HepG2 (cell line): ENCODE data around the gene TTC5. TPM values are rescaled to one million over a fixed set of nuclear protein-coding genes. Genes with fewer than 3 reads are reported as not detected.
A peak's percentile ranks its signal among the peaks of the same experiment; 100 is the strongest.

Source experiments
- CREM ChIP-seq, 2 experiments: sonication (generic) in 1 of 2; formaldehyde crosslinking in 1 of 2; IDR thresholded peaks; 2 replicates each; pipeline versions ENCODE4 v1.4.0 to v1.6.1; 2016 to 2020; ENCODE audit warnings: antibody characterized with exemption in 1 of 2, mild to moderate bottlenecking in 1 of 2, missing genetic modification reagents in 1 of 2
- EEA1 ChIP-seq: sonication (generic); formaldehyde crosslinking; IDR thresholded peaks from 2 replicates; pipeline ENCODE4 v1.5.1; 2020; ENCODE audit warnings: mild to moderate bottlenecking, missing genetic modification reagents, borderline replicate concordance
- GTF2F1 ChIP-seq: fragments of 150-350 bp; IDR thresholded peaks from 2 replicates; pipeline ENCODE4 v1.6.1; 2014; ENCODE audit warnings: low read length
- SAFB2 ChIP-seq: sonication (generic); formaldehyde crosslinking; IDR thresholded peaks from 2 replicates; pipeline ENCODE4 v1.5.1; 2020; ENCODE audit warnings: missing genetic modification reagents, low read depth, mild to moderate bottlenecking, borderline replicate concordance
- SIX4 ChIP-seq: sonication (generic); formaldehyde crosslinking; IDR thresholded peaks from 2 replicates; pipeline ENCODE4 v1.4.0; 2020; ENCODE audit warnings: missing genetic modification reagents
- SMC3 ChIP-seq: IDR thresholded peaks from 2 replicates; pipeline ENCODE4 v1.6.1; 2011; ENCODE audit warnings: low read length, improper control_type of control experiment
- SNAI1 ChIP-seq: sonication (generic); formaldehyde crosslinking; IDR thresholded peaks from 2 replicates; pipeline ENCODE4 v1.5.0; 2020; ENCODE audit warnings: mild to moderate bottlenecking, missing genetic modification reagents, borderline replicate concordance
- SOX6 ChIP-seq, 2 experiments: fragments of 450-650 bp in 1 of 2; sonication (generic) in 1 of 2; formaldehyde crosslinking in 1 of 2; IDR thresholded peaks; 2 replicates each; pipeline versions ENCODE4 v1.4.0 to v1.6.1; 2017 to 2020; ENCODE audit warnings: antibody characterized with exemption in 1 of 2, mild to moderate bottlenecking in 1 of 2, missing genetic modification reagents in 1 of 2
- ZFP41 ChIP-seq: sonication (generic); formaldehyde crosslinking; IDR thresholded peaks from 2 replicates; pipeline ENCODE4 v1.4.0; 2020; ENCODE audit warnings: mild to moderate bottlenecking, missing genetic modification reagents, borderline replicate concordance
- ZFX ChIP-seq: sonication (generic); formaldehyde crosslinking; IDR thresholded peaks from 2 replicates; pipeline ENCODE4 v1.4.0; 2020; ENCODE audit warnings: mild to moderate bottlenecking, low read depth, missing genetic modification reagents, moderate library complexity
- ZNF20 ChIP-seq: sonication (generic); formaldehyde crosslinking; IDR thresholded peaks from 2 replicates; pipeline ENCODE4 v1.4.0; 2020; ENCODE audit warnings: mild to moderate bottlenecking, moderate library complexity, missing genetic modification reagents
- polyA plus RNA-seq, 8 experiments: library from polyadenylated mRNA; depleted of rRNA in 3 of 8; stranded (reverse) in 7 of 8; unstranded in 1 of 8; fragments of >200 nt; fragmentation: Illumina TruSeq in 4 of 8; extraction: Trizol in 4 of 8; gene quantifications; 2 replicates each; pipeline versions ENCODE4 v1.2.1 to v1.2.3, GENCODE V29; 2011 to 2016; ENCODE audit warnings: low read depth in 4 of 8, missing spikeins in 1 of 8, mixed read lengths in 1 of 8; ENCODE audit not compliant: insufficient read depth in 1 of 8
- total RNA-seq, 5 experiments: library from RNA; depleted of rRNA; stranded (reverse); fragments of >200 nt; fragmentation: Illumina TruSeq; extraction: Trizol; gene quantifications; 2 replicates each; pipeline ENCODE4 v1.2.3, GENCODE V29; 2016; ENCODE audit warnings: low read depth in 1 of 5
- TF ChIP-seq, protein P1 (sequence below): sonication (generic); formaldehyde crosslinking; IDR thresholded peaks from 2 replicates; pipeline ENCODE4 v1.4.0; 2020; ENCODE audit warnings: missing genetic modification reagents, borderline replicate concordance
- TF ChIP-seq, protein P2 (sequence below): sonication (generic); formaldehyde crosslinking; IDR thresholded peaks from 2 replicates; pipeline ENCODE4 v1.5.0; 2020; ENCODE audit warnings: missing genetic modification reagents
- TF ChIP-seq, protein P3 (sequence below): sonication (generic); formaldehyde crosslinking; IDR thresholded peaks from 2 replicates; pipeline ENCODE4 v1.5.1; 2020; ENCODE audit warnings: mild to moderate bottlenecking, missing genetic modification reagents, moderate library complexity

The TTC5 gene
- total and polyA plus RNA-seq, 2 of the 13 experiments (the other 11 are each of a cell fraction or from before 2014, with no cell fraction given), result 8.7 to 28.5 TPM

DNA sequence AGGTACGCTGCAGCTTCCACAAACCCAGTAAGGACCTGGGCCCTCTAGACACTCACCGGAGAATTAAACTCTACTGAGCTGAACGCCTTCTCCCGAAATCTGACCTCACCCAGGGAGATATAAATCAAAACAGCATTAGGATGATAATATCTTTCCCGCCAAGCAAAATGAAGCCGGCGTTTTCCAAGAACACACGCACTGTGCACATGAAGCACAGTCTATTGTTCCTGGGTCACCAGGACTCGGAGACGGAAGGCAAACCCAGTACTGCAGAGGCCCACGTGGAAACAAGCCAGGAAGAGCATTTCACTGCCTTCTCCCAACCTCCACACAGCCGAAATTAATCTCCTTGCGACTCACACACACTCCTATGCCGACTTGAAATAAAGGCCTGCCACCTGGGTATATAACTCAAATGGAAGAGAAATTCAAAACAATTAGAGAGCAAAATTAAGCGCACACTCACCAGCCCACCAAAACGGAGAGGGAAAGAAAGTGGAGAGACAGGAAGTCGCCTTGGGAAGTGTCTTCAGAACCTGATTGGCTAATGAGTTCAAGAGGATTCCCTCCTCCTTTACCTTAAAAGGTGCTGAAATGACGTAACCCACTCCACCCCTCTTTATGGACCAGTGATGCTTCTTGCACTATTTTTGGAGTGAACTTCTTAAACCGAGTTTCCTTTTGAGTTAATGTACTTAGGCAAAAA, 27.2 kb upstream of the TTC5 start, which contains the start of gene CCNB1IP1 (continued):
- TF ChIP-seq, protein P1, sequence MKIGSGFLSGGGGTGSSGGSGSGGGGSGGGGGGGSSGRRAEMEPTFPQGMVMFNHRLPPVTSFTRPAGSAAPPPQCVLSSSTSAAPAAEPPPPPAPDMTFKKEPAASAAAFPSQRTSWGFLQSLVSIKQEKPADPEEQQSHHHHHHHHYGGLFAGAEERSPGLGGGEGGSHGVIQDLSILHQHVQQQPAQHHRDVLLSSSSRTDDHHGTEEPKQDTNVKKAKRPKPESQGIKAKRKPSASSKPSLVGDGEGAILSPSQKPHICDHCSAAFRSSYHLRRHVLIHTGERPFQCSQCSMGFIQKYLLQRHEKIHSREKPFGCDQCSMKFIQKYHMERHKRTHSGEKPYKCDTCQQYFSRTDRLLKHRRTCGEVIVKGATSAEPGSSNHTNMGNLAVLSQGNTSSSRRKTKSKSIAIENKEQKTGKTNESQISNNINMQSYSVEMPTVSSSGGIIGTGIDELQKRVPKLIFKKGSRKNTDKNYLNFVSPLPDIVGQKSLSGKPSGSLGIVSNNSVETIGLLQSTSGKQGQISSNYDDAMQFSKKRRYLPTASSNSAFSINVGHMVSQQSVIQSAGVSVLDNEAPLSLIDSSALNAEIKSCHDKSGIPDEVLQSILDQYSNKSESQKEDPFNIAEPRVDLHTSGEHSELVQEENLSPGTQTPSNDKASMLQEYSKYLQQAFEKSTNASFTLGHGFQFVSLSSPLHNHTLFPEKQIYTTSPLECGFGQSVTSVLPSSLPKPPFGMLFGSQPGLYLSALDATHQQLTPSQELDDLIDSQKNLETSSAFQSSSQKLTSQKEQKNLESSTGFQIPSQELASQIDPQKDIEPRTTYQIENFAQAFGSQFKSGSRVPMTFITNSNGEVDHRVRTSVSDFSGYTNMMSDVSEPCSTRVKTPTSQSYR, result no peak
- no peak for TF ChIP-seq ZNF20 (CRISPR knock-in tag)
- no peak for TF ChIP-seq SOX6 (IDR thresholded peaks at IDR 0.05)
- TF ChIP-seq SOX6 (CRISPR knock-in tag; IDR thresholded peaks at IDR 0.05), result no peak
- peak; percentile 76 for TF ChIP-seq ZFX (CRISPR knock-in tag)
- TF ChIP-seq GTF2F1, result no peak
- 0 out of 2 replicates have a peak, but pooled peaks have one; percentile 72 for TF ChIP-seq EEA1 (CRISPR knock-in tag)
- TF ChIP-seq, protein P2, sequence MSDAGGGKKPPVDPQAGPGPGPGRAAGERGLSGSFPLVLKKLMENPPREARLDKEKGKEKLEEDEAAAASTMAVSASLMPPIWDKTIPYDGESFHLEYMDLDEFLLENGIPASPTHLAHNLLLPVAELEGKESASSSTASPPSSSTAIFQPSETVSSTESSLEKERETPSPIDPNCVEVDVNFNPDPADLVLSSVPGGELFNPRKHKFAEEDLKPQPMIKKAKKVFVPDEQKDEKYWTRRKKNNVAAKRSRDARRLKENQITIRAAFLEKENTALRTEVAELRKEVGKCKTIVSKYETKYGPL (CRISPR knock-in tag), result 0 out of 2 replicates have a peak, but pooled peaks have one; percentile 27
- TF ChIP-seq ZFP41 (CRISPR knock-in tag), result 0 out of 2 replicates have a peak, but pooled peaks have one; percentile 48
- TF ChIP-seq SIX4, result no peak
- TF ChIP-seq, protein P3, sequence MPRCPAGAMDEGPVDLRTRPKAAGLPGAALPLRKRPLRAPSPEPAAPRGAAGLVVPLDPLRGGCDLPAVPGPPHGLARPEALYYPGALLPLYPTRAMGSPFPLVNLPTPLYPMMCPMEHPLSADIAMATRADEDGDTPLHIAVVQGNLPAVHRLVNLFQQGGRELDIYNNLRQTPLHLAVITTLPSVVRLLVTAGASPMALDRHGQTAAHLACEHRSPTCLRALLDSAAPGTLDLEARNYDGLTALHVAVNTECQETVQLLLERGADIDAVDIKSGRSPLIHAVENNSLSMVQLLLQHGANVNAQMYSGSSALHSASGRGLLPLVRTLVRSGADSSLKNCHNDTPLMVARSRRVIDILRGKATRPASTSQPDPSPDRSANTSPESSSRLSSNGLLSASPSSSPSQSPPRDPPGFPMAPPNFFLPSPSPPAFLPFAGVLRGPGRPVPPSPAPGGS (CRISPR knock-in tag), result peak; percentile 74; the same call in 1 of the 2 replicates
- TF ChIP-seq CREM (IDR thresholded peaks at IDR 0.05), result peak; percentile 84
- no peak for TF ChIP-seq CREM (CRISPR knock-in tag; IDR thresholded peaks at IDR 0.05)
- TF ChIP-seq SNAI1 (CRISPR knock-in tag), result no peak
- no peak for TF ChIP-seq SMC3
- TF ChIP-seq SAFB2 (CRISPR knock-in tag), result no peak
